CD14-positive monocyte (primary cell): ENCODE measurements around the gene EPG5. TPM values are rescaled to one million over a fixed set of nuclear protein-coding genes. Genes with fewer than 3 reads are reported as not detected.

Source experiments
- DNase-seq, 3 donors: peaks; one replicate each; pipeline ENCODE4 v3.0.0-alpha.2; 2011 to 2022
- H2AFZ ChIP-seq: 2 replicates; pipeline ENCODE4 v1.6.0; 2012; ENCODE audit warnings: mild to moderate bottlenecking, low read depth, low read length, inconsistent platforms; ENCODE audit not compliant: insufficient read depth, poor library complexity, severe bottlenecking
- H3K27ac ChIP-seq, 2 donors: 1 replicate in 1 of 2; 2 replicates in 1 of 2; pipeline ENCODE4 v1.5.1; 2012 to 2013; ENCODE audit warnings: low read length in 2 of 2, control low read depth in 1 of 2, inconsistent platforms in 1 of 2, low read depth in 1 of 2, mild to moderate bottlenecking in 1 of 2
- H3K27me3 ChIP-seq, 2 donors: one replicate each; pipeline versions ENCODE4 v1.6.0 to v1.6.1; 2011 to 2013; ENCODE audit warnings: low read length in 2 of 2; ENCODE audit not compliant: control insufficient read depth in 2 of 2, insufficient read depth in 2 of 2
- H3K36me3 ChIP-seq, 2 donors: replicated peaks in 1 of 2; 1 replicate in 1 of 2; 2 replicates in 1 of 2; pipeline versions ENCODE4 v1.5.1 to v1.6.1; 2012 to 2013; ENCODE audit warnings: low read length in 2 of 2, control low read depth in 1 of 2, inconsistent platforms in 1 of 2, mild to moderate bottlenecking in 1 of 2; ENCODE audit not compliant: insufficient read depth in 2 of 2, control insufficient read depth in 1 of 2
- H3K4me1 ChIP-seq, 2 donors: 1 replicate in 1 of 2; 2 replicates in 1 of 2; pipeline versions ENCODE4 v1.5.1 to v1.6.1; 2012 to 2013; ENCODE audit warnings: low read length in 2 of 2, control low read depth in 1 of 2, inconsistent platforms in 1 of 2, mild to moderate bottlenecking in 1 of 2, moderate library complexity in 1 of 2; ENCODE audit not compliant: insufficient read depth in 2 of 2, control insufficient read depth in 1 of 2
- H3K4me2 ChIP-seq: replicated peaks from 2 replicates; pipeline ENCODE3; 2012; ENCODE audit warnings: low read length, moderate library complexity, mild to moderate bottlenecking; ENCODE audit not compliant: poor library complexity, severe bottlenecking; ENCODE audit errors: extremely low read depth
- H3K4me3 ChIP-seq, 3 experiments: fragments of 200-600 bp in 1 of 3; sonication (generic) in 1 of 3; replicated peaks in 1 of 3; 1 replicate in 2 of 3; 2 replicates in 1 of 3; pipeline ENCODE4 v1.5.1; 2011 to 2013; ENCODE audit warnings: low read length in 3 of 3, mild to moderate bottlenecking in 3 of 3, control low read depth in 2 of 3, low read depth in 2 of 3, inconsistent platforms in 1 of 3, moderate library complexity in 1 of 3
- H3K79me2 ChIP-seq: 2 replicates; pipeline ENCODE4 v1.6.0; 2012; ENCODE audit warnings: mild to moderate bottlenecking, control low read depth, inconsistent platforms, low read length, moderate library complexity; ENCODE audit not compliant: insufficient read depth
- H3K9ac ChIP-seq: 2 replicates; pipeline ENCODE4 v1.6.0; 2017; ENCODE audit warnings: low read length, mild to moderate bottlenecking; ENCODE audit not compliant: insufficient read depth, poor library complexity, severe bottlenecking
- H3K9me3 ChIP-seq, 2 donors: replicated peaks in 1 of 2; 1 replicate in 1 of 2; 2 replicates in 1 of 2; pipeline versions ENCODE4 v1.5.1 to v1.6.1; 2012 to 2013; ENCODE audit warnings: low read length in 2 of 2, control low read depth in 1 of 2; ENCODE audit not compliant: control insufficient read depth in 1 of 2, insufficient read depth in 1 of 2
- H4K20me1 ChIP-seq: 2 replicates; pipeline ENCODE4 v1.6.0; 2012; ENCODE audit warnings: mild to moderate bottlenecking, low read length, control low read depth, moderate library complexity; ENCODE audit not compliant: insufficient read depth
- H3K27ac Mint-ChIP-seq, 7 donors: one replicate each; pipeline ENCODE4 v1.8.0; 2020; ENCODE audit warnings: mild to moderate bottlenecking in 7 of 7, mixed read lengths in 7 of 7, moderate library complexity in 6 of 7, inconsistent platforms in 2 of 7
- H3K27me3 Mint-ChIP-seq, 3 donors: one replicate each; pipeline ENCODE4 v1.8.0; 2021 to 2022; ENCODE audit warnings: low read depth in 3 of 3, mild to moderate bottlenecking in 3 of 3, mixed read lengths in 3 of 3, moderate library complexity in 3 of 3, inconsistent platforms in 1 of 3
- H3K36me3 Mint-ChIP-seq, 2 donors: one replicate each; pipeline ENCODE4 v1.8.0; 2020; ENCODE audit warnings: mixed read lengths in 2 of 2, inconsistent platforms in 1 of 2, mild to moderate bottlenecking in 1 of 2
- H3K4me1 Mint-ChIP-seq: one replicate; pipeline ENCODE4 v1.8.0; 2020; ENCODE audit warnings: mild to moderate bottlenecking, mixed read lengths
- H3K4me3 Mint-ChIP-seq, 2 donors: one replicate each; pipeline ENCODE4 v1.8.0; 2020; ENCODE audit warnings: mild to moderate bottlenecking in 2 of 2, mixed read lengths in 2 of 2, moderate library complexity in 1 of 2
- H3K9me3 Mint-ChIP-seq, 7 donors: one replicate each; pipeline ENCODE4 v1.8.0; 2020 to 2022; ENCODE audit warnings: mixed read lengths in 7 of 7, mild to moderate bottlenecking in 6 of 7, moderate library complexity in 6 of 7, inconsistent platforms in 2 of 7
- WGBS: methylation state at CpG from one replicate; pipeline ENCODE4 v1.1.5; 2013; ENCODE audit warnings: missing lambda C conversion rate; ENCODE audit not compliant: insufficient coverage; 5-methylcytosine and 5-hydroxymethylcytosine counted together
- intact Hi-C, 2 donors: fragments of 100-400 bp; cut with micrococcal nuclease; formaldehyde crosslinking; loops; one replicate each; pipeline versions ENCODE4 v1.15.0 to v1.15.1; 2023
- polyA minus RNA-seq: library from RNA; depleted of rRNA, polyadenylated mRNA; stranded (reverse); fragments of >200 nt; gene quantifications from 2 replicates; pipeline ENCODE4 v1.2.3, GENCODE V29; 2012
- polyA plus RNA-seq, 3 donors: library from polyadenylated mRNA; depleted of rRNA in 1 of 3; unstranded in 2 of 3; stranded (reverse) in 1 of 3; fragments of 300-500 nt in 2 of 3; fragments of >200 nt in 1 of 3; fragmentation: Illumina TruSeq in 2 of 3; gene quantifications; 1 replicate in 2 of 3; 2 replicates in 1 of 3; pipeline ENCODE4 v1.2.3, GENCODE V29; 2012 to 2021
- total RNA-seq, 12 experiments: library from RNA in 1 of 12; stranded (reverse) in 1 of 12; fragments of 120-200 nt in 1 of 12; gene quantifications; one replicate each; pipeline ENCODE4 v1.2.4 and lab custom pipeline; 2013 to 2026; ENCODE audit warnings: mixed read lengths in 6 of 12, inconsistent platforms in 1 of 12
- TF ChIP-seq, protein P1 (sequence below): fragments of 200-600 bp; IDR thresholded peaks from one replicate; pipeline ENCODE4 v1.8.0; 2022; ENCODE audit warnings: antibody characterized with exemption, mild to moderate bottlenecking

The EPG5 gene, protein sequence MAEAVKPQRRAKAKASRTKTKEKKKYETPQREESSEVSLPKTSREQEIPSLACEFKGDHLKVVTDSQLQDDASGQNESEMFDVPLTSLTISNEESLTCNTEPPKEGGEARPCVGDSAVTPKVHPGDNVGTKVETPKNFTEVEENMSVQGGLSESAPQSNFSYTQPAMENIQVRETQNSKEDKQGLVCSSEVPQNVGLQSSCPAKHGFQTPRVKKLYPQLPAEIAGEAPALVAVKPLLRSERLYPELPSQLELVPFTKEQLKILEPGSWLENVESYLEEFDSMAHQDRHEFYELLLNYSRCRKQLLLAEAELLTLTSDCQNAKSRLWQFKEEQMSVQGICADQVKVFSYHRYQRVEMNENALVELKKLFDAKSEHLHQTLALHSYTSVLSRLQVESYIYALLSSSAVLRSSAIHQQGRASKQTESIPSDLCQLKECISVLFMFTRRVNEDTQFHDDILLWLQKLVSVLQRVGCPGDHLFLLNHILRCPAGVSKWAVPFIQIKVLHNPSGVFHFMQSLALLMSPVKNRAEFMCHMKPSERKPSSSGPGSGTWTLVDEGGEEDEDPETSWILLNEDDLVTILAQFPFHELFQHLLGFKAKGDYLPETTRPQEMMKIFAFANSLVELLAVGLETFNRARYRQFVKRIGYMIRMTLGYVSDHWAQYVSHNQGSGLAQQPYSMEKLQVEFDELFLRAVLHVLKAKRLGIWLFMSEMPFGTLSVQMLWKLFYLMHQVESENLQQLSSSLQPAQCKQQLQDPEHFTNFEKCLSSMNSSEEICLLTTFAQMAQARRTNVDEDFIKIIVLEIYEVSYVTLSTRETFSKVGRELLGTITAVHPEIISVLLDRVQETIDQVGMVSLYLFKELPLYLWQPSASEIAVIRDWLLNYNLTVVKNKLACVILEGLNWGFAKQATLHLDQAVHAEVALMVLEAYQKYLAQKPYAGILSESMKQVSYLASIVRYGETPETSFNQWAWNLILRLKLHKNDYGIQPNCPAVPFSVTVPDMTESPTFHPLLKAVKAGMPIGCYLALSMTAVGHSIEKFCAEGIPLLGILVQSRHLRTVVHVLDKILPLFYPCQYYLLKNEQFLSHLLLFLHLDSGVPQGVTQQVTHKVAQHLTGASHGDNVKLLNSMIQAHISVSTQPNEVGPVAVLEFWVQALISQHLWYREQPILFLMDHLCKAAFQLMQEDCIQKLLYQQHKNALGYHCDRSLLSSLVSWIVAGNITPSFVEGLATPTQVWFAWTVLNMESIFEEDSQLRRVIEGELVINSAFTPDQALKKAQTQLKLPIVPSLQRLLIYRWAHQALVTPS (N-terminal part only)
- 17.4 TPM for total RNA-seq (2013)
- polyA plus RNA-seq (10 to 100 TPM in 1 of 3 donors, 1 to 10 TPM in 2; 1.3 to 15.9 (median 1.4) TPM), polyA minus RNA-seq (17.5 and 18.9 TPM in 2 replicates), total RNA-seq (lab: John Stamatoyannopoulos, UW) (98.6 to 186 (median 120) reads per million in 11 experiments)

- intact Hi-C loops = loop anchor here in 1 of 2 donors (10.0 kb wide), 1 partner anchor 108 kb away; the partner anchor contains the start of gene PSTPIP2
- H3K4me2 ChIP-seq = peak within 1 kb of the TSS; percentile 90
- peak within 1 kb of the TSS; percentile 88 for H3K9ac ChIP-seq
- DNase-seq = peak; percentile 89 to 91 (median 89)
- Mint-ChIP-seq H3K36me3 (peaks cover 17 to 20% of the 10 kb centered on the region in 2 donors), H3K9me3 (peaks cover 0 to 4% (median 0%) of the 10 kb centered on the region in 7 donors), H3K27ac (peak within 1 kb of the TSS; percentile 94 to 100 (median 95)), H3K4me1 (peaks cover 38% of the 10 kb centered on the region), H3K4me3 (peak within 1 kb of the TSS; percentile 98 to 99), H3K27me3 (peaks cover 0 to 1% (median 0%) of the 10 kb centered on the region in 3 donors)
- TF ChIP-seq, protein P1, sequence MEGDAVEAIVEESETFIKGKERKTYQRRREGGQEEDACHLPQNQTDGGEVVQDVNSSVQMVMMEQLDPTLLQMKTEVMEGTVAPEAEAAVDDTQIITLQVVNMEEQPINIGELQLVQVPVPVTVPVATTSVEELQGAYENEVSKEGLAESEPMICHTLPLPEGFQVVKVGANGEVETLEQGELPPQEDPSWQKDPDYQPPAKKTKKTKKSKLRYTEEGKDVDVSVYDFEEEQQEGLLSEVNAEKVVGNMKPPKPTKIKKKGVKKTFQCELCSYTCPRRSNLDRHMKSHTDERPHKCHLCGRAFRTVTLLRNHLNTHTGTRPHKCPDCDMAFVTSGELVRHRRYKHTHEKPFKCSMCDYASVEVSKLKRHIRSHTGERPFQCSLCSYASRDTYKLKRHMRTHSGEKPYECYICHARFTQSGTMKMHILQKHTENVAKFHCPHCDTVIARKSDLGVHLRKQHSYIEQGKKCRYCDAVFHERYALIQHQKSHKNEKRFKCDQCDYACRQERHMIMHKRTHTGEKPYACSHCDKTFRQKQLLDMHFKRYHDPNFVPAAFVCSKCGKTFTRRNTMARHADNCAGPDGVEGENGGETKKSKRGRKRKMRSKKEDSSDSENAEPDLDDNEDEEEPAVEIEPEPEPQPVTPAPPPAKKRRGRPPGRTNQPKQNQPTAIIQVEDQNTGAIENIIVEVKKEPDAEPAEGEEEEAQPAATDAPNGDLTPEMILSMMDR = no peak
- 0% methylated on average over 50 of the region's 50 CpGs for WGBS
- H3K27me3 ChIP-seq = no peaks in the 10 kb centered on the region
- H2AFZ ChIP-seq = peak within 1 kb of the TSS; percentile 95
- peak within 1 kb of the TSS; percentile 91 to 97 (median 94) for H3K4me3 ChIP-seq
- peak within 1 kb of the TSS; percentile 90 to 94 for H3K27ac ChIP-seq
- H3K9me3 ChIP-seq = no peaks in the 10 kb centered on the region
- peaks cover 57% of the 10 kb centered on the region for H3K79me2 ChIP-seq
- peaks cover under 1 to 10% of the 10 kb centered on the region in 2 donors for H3K36me3 ChIP-seq
- peaks cover 9% of the 10 kb centered on the region for H4K20me1 ChIP-seq
- peaks cover 25 to 40% of the 10 kb centered on the region in 2 donors for H3K4me1 ChIP-seq
These were observed at the start of gene EPG5 for GRCh38 chr18:45967007-45967706. TSS of gene EPG5 (minus strand) at chr18:45967329. CDS start at chr18:45967239, 90 bp downstream.
